Cardiac fibroblast (primary cell): Measurements from ENCODE around the gene CDKN2D.

Experiments used
- DNase-seq, 2 donors: peaks; one replicate each; pipeline versions ENCODE4 v3.0.0 to v3.0.0-alpha.2; 2010; ENCODE audit warnings: low read depth in 2 of 2
- H3K4me3 ChIP-seq, 2 donors: replicated peaks in 1 of 2; 1 replicate in 1 of 2; 2 replicates in 1 of 2; pipeline ENCODE4 v1.5.1; 2011; ENCODE audit warnings: low read depth in 2 of 2, low read length in 2 of 2, mild to moderate bottlenecking in 2 of 2, moderate library complexity in 1 of 2
- CTCF ChIP-seq: IDR thresholded peaks from one replicate; pipeline ENCODE4 v1.5.1; 2011; ENCODE audit warnings: low read depth, mild to moderate bottlenecking, low read length, inconsistent platforms

CDKN2D gene

DNA sequence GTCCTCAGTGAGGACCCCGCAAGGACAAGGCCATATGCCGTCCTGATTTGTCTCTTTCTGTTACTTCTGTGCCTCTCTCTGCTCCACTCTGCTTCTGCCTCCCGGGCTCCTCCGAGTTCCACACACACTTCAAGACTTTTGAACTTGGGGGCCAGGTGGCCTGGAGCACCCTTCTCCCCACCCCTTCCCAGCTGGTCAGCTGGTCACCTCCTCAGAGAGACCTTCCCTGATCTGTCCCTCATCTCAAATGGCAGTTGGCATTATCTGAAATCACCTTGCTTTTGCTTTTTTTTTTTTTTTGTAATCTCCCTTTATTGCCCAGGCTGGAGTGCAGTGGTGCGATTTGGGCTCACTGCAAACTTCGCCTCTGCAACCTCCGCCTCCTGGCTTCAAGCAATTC is 49.4 kb downstream of the CDKN2D start:
- no peak for TF ChIP-seq CTCF
- H3K4me3 ChIP-seq: no peak overlapping the region
- no peak for DNase-seq

DNA sequence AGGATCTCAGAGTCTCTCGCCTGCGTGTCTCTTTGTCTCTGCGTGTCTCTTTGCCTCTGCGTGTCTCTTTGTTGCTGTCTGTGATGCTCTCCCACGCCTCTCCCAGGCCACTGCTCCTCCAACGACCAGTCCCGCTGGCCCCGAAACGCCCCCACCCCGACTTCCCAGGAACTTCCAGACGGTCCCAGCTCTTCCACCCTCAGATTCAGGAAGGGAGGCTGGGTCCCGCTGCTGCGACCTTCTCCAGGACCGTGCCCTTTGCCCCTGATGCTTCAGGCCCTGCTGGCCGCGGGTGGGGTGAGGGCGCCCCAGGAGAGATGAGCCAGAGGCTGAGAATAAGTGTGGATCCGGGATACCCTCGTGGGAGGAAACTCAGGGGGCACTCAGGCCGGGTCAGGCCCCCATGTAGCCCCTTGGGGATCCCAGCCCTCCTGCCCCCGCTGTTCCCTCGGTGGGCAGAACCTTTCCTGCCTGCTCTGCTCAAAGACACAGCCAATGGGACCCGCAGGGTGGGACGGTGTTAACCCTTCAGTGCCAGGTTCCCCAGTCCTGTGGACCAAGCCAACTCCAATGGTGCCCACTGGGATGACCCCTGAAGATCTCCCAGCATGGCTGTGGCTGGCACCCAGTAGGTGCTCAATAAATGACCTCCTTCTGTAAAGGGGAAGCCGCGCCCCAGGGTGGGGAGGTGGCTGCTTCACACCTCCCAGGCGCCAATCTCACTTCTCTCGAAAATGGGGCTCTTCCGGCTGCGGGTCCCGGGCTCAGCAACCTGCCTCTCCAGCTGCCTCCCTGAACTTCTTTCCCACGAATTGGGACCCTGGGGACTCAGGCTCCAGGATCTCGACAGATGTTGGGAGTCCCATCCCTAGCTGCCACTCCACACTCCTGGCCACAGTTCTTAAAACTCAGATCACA is 50.1 kb downstream of the CDKN2D start:
- no peak for TF ChIP-seq CTCF
- no peak for DNase-seq
- H3K4me3 ChIP-seq: no peak overlapping the region

GRCh38 chr19:10517760-10518443 is 50.9 kb downstream of the CDKN2D start:
- peak; percentile 21 to 29 for DNase-seq

GRCh38 chr19:10517361-10517759 is 51.4 kb downstream of the CDKN2D start, which contains the start of gene S1PR5:
TSS of gene S1PR5 (minus strand) at chr19:10517447. CDS start at chr19:10515011, 2,436 bp downstream.
- H3K4me3 ChIP-seq: peak within 1 kb of the TSS; percentile 49 to 56
- no peak for TF ChIP-seq CTCF
- no peak for DNase-seq

More at GRCh38 chr19:10517760-10518443, 50.9 kb downstream of the CDKN2D start:
- H3K4me3 ChIP-seq: peak overlapping the region; percentile 49 to 56
- no peak for TF ChIP-seq CTCF

GRCh38 chr19:10516671-10517286 is 52.0 kb downstream of the CDKN2D start:
- H3K4me3 ChIP-seq: peak overlapping the region; percentile 46 to 56
- TF ChIP-seq CTCF: no peak
- peak in 1 of 2 donors; percentile 19 for DNase-seq
